HG02852 (cell line): ENCODE results near the gene ZNF76.

Source experiments
- ATAC-seq: cut with Tn5 transposase; IDR thresholded peaks from one replicate; pipeline ENCODE4 v1.9.1; 2021; ENCODE audit warnings: mild to moderate bottlenecking, moderate library complexity; ENCODE audit not compliant: unreplicated experiment

ZNF76 gene

GRCh38 chr6:35265523-35265922, 6.0 kb downstream of the ZNF76 start:
- no peak for ATAC-seq

GRCh38 chr6:35267446-35267845, 7.9 kb downstream of the ZNF76 start:
- ATAC-seq, result no peak

DNA sequence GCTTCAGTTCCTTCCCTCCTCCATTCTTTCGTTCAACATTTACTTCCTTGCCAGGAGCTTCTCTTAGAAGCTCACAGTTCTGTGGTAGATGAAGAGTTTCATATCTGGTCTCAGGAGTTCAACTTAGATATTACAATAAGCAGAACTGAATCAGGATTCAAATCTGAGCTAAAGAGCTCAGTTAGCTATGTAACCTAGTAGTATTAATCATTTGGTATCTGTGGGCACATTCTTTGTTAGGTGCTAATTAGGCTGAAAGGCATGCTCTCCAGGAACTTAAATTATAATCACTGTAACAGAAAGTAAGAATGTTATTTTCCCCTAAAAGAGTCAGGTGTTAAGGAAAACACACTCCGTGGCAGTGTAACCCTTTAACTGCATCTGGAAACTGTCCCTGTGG, 8.4 kb downstream of the ZNF76 start:
- no peak for ATAC-seq

- no peak for ATAC-seq
These were observed 12.5 kb downstream of the ZNF76 start for GRCh38 chr6:35272005-35272404.

DNA sequence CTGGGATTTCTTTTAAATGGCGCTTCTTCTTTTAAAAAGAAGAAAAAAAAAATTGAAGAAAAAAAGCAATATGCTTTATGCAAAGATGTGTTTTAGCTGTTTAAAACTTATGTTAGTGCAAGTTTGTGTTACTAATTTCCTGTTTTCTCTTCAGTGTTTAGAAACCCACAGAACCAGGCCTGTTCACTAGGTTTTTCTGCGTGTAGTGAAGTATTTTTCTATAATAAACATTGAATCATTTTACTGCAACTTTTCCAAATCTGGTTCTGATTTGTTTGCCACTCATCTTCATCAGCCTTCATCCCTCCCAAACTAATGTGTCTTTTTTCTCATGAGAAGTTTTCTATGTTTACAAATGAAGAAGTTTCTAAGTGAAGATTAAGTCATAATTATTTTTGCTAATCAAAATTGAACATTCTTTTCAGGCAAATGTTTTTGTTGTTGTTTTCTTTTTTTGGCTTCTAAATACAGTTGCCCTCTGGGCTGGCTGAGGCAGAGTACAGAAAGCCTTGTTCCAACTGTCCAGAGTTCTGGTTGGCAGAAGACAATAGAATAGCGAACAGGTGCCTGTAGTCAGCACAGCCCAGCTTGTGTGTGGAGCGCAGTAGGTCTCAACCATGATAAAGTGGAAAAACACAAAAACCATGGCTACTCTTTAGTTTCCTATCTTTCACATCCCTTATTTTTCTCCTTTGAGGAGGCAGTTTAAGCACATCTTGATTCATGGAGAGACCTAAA, 14.5 kb downstream of the ZNF76 start:
- ATAC-seq, result no peak

GRCh38 chr6:35275744-35276260, 16.3 kb downstream of the ZNF76 start:
- no peak for ATAC-seq

DNA sequence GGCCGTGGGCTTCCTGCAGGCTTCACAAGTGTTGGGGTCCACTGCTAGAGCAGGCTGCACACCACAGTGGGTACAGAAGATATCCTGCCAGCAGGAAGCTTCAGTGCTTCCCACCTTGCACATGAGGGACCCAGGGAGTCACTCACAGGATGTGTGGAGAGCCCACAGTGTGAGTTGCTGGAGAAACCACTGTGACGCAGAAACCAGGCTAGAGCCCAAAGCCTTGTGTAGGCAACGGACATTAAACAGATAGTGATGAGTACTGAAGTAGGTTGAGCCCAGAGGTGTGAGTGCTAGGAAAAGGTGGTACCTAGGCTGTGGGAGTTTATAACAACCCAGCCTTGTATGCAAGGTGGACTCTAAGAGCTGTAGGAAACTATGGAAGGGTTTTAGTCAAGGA, 19.2 kb downstream of the ZNF76 start:
- no peak for ATAC-seq

GRCh38 chr6:35280903-35281302, 21.4 kb downstream of the ZNF76 start:
- ATAC-seq, result no peak

- ATAC-seq, result no peak
These were observed 22.9 kb downstream of the ZNF76 start for GRCh38 chr6:35282472-35282871.

GRCh38 chr6:35283361-35283760, 23.8 kb downstream of the ZNF76 start:
- no peak for ATAC-seq

- no peak for ATAC-seq
These were observed 28.3 kb downstream of the ZNF76 start for GRCh38 chr6:35287671-35288396.

DNA sequence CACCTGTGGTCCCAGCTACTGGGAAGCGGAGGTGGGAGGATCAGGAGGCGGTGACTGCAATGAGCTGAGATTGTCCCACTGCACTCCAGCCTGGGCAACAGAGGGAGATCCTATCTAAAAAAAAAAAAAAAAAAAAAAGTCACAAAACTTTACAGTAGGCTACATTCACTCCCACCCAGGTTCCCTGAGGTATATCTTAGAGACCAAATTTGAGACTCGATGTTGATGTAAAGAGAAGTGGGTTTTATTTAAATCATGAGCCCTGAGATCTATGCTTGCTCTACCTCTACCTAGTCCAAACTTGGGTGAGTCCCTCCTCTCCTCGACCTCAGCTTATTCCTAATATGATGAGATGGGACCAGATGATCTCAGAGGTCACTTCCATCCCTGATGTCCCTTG, 29.3 kb downstream of the ZNF76 start:
- no peak for ATAC-seq

GRCh38 chr6:35291491-35291890, 32.0 kb downstream of the ZNF76 start:
- ATAC-seq, result no peak

- no peak for ATAC-seq
These were observed 33.0 kb downstream of the ZNF76 start for GRCh38 chr6:35292494-35292893.

DNA sequence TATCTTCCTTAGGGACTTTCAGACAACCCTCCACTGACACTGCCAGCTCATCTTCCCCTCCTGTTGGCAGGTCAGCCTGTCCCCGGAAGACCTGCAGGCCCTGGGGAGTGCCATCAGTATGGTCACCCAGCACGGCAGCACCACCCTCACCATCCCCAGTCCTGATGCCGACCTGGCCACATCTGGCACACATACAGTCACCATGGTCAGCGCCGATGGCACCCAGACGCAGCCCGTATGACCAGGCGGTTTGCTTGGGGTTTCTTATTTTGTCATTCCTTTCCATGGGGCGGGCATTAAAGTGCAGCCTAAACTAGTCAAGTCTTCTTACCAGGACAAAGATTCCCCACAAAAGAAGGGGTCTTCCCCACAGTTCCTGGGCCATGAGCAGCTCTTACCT, 34.1 kb downstream of the ZNF76 start:
- ATAC-seq, result no peak

GRCh38 chr6:35294308-35294945, 34.9 kb downstream of the ZNF76 start:
- ATAC-seq, result no peak

DNA sequence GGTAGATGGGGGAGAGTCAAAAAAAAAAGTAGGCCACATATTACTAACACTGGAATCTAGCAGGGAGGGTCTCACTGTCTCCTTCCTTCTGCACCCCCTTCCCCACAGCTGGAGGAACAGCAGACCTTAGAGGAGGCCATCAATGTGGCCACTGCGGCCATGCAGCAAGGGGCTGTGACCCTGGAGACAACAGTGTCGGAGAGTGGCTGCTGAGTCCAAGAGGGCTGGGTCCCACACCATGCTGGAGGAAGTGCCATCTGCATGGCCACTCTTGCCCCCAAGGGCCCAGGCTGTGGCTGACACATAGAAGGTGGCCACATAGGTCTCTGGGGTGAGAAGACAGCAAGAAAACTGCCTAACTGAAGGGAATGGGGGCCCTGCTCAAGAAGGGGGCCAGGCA, 35.5 kb downstream of the ZNF76 start:
- no peak for ATAC-seq

- ATAC-seq, result no peak
These were observed 36.2 kb downstream of the ZNF76 start for GRCh38 chr6:35295521-35296315.

- no peak for ATAC-seq
These were observed 37.5 kb downstream of the ZNF76 start for GRCh38 chr6:35296931-35297600.
